ENCODE measurements around the gene PLAU. TPM values are rescaled to one million over a fixed set of nuclear protein-coding genes. Genes with fewer than 3 reads are reported as not detected.
"Not testable (repeated sequence)": the region's sequence is repeated elsewhere in the genome, so short reads cannot be mapped to it uniquely, and the experiment has no call there.

Gene PLAU
- total and polyA plus RNA-seq, 8 donors: 5.5 to 39.5 (median 9.9) TPM; not detected in 1

GRCh38 chr10:73915206-73915851 lies 4.4 kb downstream of the PLAU start:
- Histone ChIP-seq H3K36me3 (peaks cover 0 to 18% (median 3%) of the 10 kb centered on the region in 4 donors), H3K4me3 (no peak overlapping the region), H3K4me1 (peaks cover 22 to 53% (median 26%) of the 10 kb centered on the region in 4 donors), H3K27me3 (peaks cover 0 to 23% (median 20%) of the 10 kb centered on the region in 3 donors), H3K9me3 (no peaks in the 10 kb centered on the region), H3K27ac (peak overlapping the region in 2 of 5 donors; percentile 3 to 64)
- intact Hi-C loops (cut with DNase I; ENCODE audit: low total_unique reads): no loop called here
- DNase-seq: no peak
- WGBS, 5 donors: 67 to 75% (median 73%) methylated on average over 8 of the region's 8 CpGs
- TF ChIP-seq POLR2AphosphoS5 (IDR thresholded peaks at IDR 0.05) (no peak), POLR2A (IDR thresholded peaks at IDR 0.05) (no peak), EP300 (IDR thresholded peaks at IDR 0.05) (no peak), CTCF (IDR thresholded peaks at IDR 0.05) (no peak)

- peaks cover 9 to 37% (median 11%) of the 10 kb centered on the region in 4 donors for H3K4me1 ChIP-seq
- TF ChIP-seq POLR2A (IDR thresholded peaks at IDR 0.05): no peak
- TF ChIP-seq EP300 (IDR thresholded peaks at IDR 0.05): no peak
- no peak for TF ChIP-seq POLR2AphosphoS5 (IDR thresholded peaks at IDR 0.05)
- no peak for TF ChIP-seq CTCF (IDR thresholded peaks at IDR 0.05)
- H3K36me3 ChIP-seq: peaks cover 0 to 18% (median 3%) of the 10 kb centered on the region in 4 donors
- peaks cover 0 to 8% (median 5%) of the 10 kb centered on the region in 3 donors for H3K27me3 ChIP-seq
- no peak overlapping the region for H3K4me3 ChIP-seq
- intact Hi-C loops (cut with DNase I; ENCODE audit: low total_unique reads): no loop called here
- 44 to 49% (median 47%) methylated on average over 5 of the region's 5 CpGs for WGBS, 5 donors
- DNase-seq: peak in 1 of 2 donors; percentile 39
- no peaks in the 10 kb centered on the region for H3K9me3 ChIP-seq
- H3K27ac ChIP-seq: peak overlapping the region in 3 of 5 donors; percentile 14 to 64 (median 39)
These were observed 6.0 kb downstream of the PLAU start for GRCh38 chr10:73916761-73917470.

- no peak for TF ChIP-seq EP300 (IDR thresholded peaks at IDR 0.05)
- no peak for TF ChIP-seq POLR2AphosphoS5 (IDR thresholded peaks at IDR 0.05)
- no peak for TF ChIP-seq POLR2A (IDR thresholded peaks at IDR 0.05)
- no peak for TF ChIP-seq CTCF (IDR thresholded peaks at IDR 0.05)
- no peaks in the 10 kb centered on the region for H3K27me3 ChIP-seq
- H3K4me3 ChIP-seq: no peak overlapping the region
- no peak for DNase-seq
- H3K4me1 ChIP-seq: peaks cover 3 to 31% (median 7%) of the 10 kb centered on the region in 4 donors
- intact Hi-C loops (cut with DNase I; ENCODE audit: low total_unique reads): no loop called here
- H3K27ac ChIP-seq: peak overlapping the region in 2 of 5 donors; percentile 39 to 64
- H3K9me3 ChIP-seq: no peaks in the 10 kb centered on the region
- 95 to 100% (median 96%) methylated on average over 3 of the region's 3 CpGs for WGBS, 5 donors
- H3K36me3 ChIP-seq: peaks cover 0 to 18% (median 3%) of the 10 kb centered on the region in 4 donors
These were observed 6.8 kb downstream of the PLAU start for GRCh38 chr10:73917566-73918305.

- intact Hi-C loops (cut with DNase I; ENCODE audit: low total_unique reads): not testable (repeated sequence)
- 84 to 91% (median 90%) methylated on average over 8 of the region's 8 CpGs for WGBS, 5 donors
These were observed 8.5 kb downstream of the PLAU start for GRCh38 chr10:73919481-73919880.

More at GRCh38 chr10:73919481-73919880, 8.5 kb downstream of the PLAU start:
- Histone ChIP-seq H3K4me1 (peaks cover 3 to 31% (median 7%) of the 10 kb centered on the region in 4 donors), H3K27ac (peak overlapping the region in 4 of 5 donors; percentile 31 to 78 (median 60)), H3K36me3 (peaks cover 0 to 13% (median 3%) of the 10 kb centered on the region in 4 donors)
- not testable (repeated sequence) for DNase-seq, H3K9me3 ChIP-seq, H3K27me3 ChIP-seq, H3K4me3 ChIP-seq

Measured in stomach (tissue), 9 donors.